SK-MEL-5 (cell line): ENCODE results near the gene GOLGA7B. TPM values are rescaled to one million over a fixed set of nuclear protein-coding genes. Genes with fewer than 3 reads are reported as not detected.
A peak's percentile ranks its signal among the peaks of the same experiment; 100 is the strongest.

Experiments
- DNase-seq: peaks from one replicate; pipeline ENCODE4 v3.0.0-alpha.2; 2016; ENCODE audit warnings: low read depth, low spot score
- in situ Hi-C: cut with HindIII; loops from 2 replicates; pipeline ENCODE4 v1.10.0; 2016; ENCODE audit warnings: low sequenced_read_pairs, high pct_unique_total_duplicates, low pct_unique_long_range_greater_than_20kb
- polyA plus RNA-seq, 2 experiments: library from polyadenylated mRNA; depleted of rRNA; stranded (reverse); fragments of >200 nt; gene quantifications; 2 replicates each; pipeline ENCODE4 v1.2.3, GENCODE V29; 2015
- total RNA-seq: library from RNA; depleted of rRNA; stranded (reverse); fragments of >200 nt; shearing (Covaris generic); gene quantifications from 2 replicates; pipeline ENCODE4 v1.2.3, GENCODE V29; 2014; rRNA removed

GOLGA7B gene
- 14.9 and 15.8 TPM in 2 replicates for total RNA-seq
- polyA plus RNA-seq (2015; cell fraction: cytosol; rRNA removed), result 23.3 and 35.4 TPM in 2 replicates
- polyA plus RNA-seq (2015; cell fraction: nucleus; rRNA removed), result 62.5 and 83.1 TPM in 2 replicates

GRCh38 chr10:97849687-97850402, at the start of gene GOLGA7B:
Gene GOLGA7B (plus strand): TSS chr10:97849843. CDS start chr10:97850304, 461 bp downstream.
- peak; percentile 62 for DNase-seq
- in situ Hi-C loops, result no loop called here

DNA sequence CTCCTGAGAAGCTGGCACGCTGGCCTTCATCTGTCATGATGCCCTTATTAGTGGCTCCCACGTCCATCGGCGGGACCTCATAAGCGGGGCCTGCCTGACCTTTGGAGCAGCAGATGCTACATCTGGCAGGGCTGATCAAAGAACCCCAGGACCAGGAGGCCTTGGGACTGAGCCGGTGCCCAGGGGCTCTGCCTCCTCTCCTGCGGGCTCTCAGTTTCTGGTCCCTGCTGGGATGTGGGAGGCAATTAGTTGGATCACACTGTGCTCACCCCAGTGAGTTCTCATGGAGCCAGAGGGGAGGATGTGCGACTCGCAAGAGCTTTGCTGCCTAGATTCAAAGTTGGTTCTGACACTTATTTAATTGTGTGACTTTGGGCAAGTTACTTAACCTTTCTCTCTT, 49.2 kb upstream of the GOLGA7B start:
- in situ Hi-C loops, result no loop called here
- no peak for DNase-seq

GRCh38 chr10:97801422-97801821, 48.2 kb upstream of the GOLGA7B start:
- in situ Hi-C loops, result no loop called here
- DNase-seq, result no peak

GRCh38 chr10:97805096-97805884, 44.4 kb upstream of the GOLGA7B start:
- no peak for DNase-seq
- in situ Hi-C loops, result no loop called here

- in situ Hi-C loops, result no loop called here
- no peak for DNase-seq
Measured at GRCh38 chr10:97805949-97806348, 43.7 kb upstream of the GOLGA7B start.

GRCh38 chr10:97810446-97810845, 39.2 kb upstream of the GOLGA7B start:
- peak; percentile 72 for DNase-seq
- in situ Hi-C loops, result no loop called here

DNA sequence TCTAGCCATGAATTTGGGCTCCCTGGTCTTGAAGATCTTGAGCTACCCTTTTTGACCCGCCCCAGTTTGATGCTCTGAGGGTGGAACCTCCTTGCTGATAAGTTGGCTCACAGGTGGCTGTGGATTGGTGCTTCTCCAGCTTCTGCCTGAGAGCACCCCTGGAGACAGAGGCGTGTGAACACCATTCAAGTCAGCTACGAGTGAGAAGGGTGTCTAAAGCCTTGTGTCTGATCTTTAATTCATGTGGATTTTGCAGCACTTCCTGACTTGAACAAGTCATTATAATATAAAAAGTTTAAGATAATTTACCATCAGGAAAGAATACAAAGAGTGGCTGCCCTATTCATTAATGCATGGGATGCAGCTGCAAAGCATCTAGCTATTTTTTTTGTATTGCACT, 37.7 kb upstream of the GOLGA7B start:
- no peak for DNase-seq
- in situ Hi-C loops, result no loop called here

DNA sequence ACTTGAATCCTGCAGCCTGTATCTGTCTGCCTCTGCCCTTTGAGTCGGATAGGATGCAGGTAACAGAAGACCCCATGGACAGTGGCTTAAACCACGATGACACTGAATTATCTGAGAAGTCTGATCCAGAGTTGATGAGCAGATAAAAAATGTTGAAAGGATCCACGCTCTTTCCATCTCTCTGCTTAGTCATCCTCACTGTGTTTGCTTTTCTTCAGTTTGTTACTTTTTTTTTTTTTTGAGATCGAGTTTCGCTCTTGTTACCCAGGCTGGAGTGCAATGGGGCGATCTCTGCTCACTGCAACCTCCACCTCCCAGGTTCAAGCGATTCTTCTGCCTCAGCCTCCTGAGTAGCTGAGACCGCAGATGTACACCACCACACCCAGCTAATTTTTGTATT, 36.9 kb upstream of the GOLGA7B start:
- in situ Hi-C loops, result no loop called here
- no peak for DNase-seq

DNA sequence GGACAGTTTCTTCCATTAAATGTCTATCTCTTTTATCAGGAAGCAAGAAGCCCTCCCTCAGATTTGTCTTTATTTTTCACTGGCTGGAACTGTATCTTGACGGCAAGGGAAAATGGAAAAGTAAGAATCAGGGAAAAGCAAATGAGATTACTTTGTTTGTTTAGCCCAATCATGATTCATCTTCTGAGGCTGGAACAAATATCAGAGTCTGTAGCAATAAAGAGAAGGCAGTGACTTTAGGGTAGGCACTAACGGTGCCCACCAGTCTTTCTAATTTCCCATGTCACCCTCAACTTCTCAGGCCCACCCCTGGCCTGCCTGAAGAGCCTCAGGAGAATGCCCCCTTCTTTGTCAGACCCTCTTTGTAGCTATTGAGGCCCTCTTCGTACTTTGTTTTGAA, 36.3 kb upstream of the GOLGA7B start:
- in situ Hi-C loops, result no loop called here
- DNase-seq, result no peak

GRCh38 chr10:97814996-97815395, 34.6 kb upstream of the GOLGA7B start:
- DNase-seq, result no peak
- in situ Hi-C loops, result no loop called here

GRCh38 chr10:97816609-97817008, 33.0 kb upstream of the GOLGA7B start:
- DNase-seq, result no peak
- in situ Hi-C loops, result no loop called here

DNA sequence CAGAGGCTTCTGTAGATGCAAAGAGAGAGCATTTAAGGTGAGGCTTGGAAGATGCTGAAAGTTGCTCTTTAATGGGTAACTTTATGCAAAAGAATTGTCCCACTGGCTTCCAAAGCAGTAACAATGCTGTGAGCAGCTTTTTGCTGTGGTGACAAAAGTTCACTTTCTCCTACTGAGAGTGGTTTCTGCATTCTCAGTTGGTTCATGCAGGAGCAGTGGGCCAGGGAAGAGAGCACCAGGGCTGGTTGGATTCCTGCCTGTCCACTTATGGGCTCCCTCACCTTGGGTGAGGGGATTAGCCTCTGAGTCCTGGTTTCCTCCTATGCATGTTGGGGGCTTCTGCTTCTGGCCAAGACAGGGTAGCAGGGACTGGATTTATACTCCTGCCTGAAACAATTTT, 31.1 kb upstream of the GOLGA7B start:
- in situ Hi-C loops, result no loop called here

GRCh38 chr10:97820096-97820704, 29.4 kb upstream of the GOLGA7B start:
- in situ Hi-C loops, result no loop called here
- no peak for DNase-seq

More for the DNA sequence above, 31.1 kb upstream of the GOLGA7B start:
- DNase-seq, result no peak

GRCh38 chr10:97821308-97822038, 28.2 kb upstream of the GOLGA7B start:
- DNase-seq, result no peak
- in situ Hi-C loops, result no loop called here

DNA sequence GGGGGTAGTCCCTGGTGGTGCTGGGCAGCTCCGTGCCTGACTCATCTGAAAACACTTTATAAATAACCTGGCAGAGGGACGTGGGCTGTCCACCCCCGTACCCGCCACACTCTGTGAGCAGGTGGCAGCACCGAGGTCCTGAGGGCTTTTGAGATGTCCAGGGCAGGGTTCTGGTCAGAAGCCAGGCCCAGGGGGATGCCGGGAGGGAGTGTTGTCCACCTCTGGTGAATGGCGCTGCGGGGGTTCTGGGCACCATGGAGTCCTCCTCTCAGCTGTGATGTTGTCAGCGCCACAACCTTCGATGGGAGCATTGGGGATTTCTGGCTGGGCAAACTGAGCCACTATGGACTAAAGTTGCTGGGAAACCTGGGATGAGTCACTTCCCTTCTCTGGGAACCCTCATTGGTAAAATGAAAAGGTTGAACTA, 27.4 kb upstream of the GOLGA7B start:
- no peak for DNase-seq

GRCh38 chr10:97823734-97824133, 25.9 kb upstream of the GOLGA7B start:
- no peak for DNase-seq
- in situ Hi-C loops, result no loop called here

More for the DNA sequence above, 27.4 kb upstream of the GOLGA7B start:
- in situ Hi-C loops, result no loop called here

DNA sequence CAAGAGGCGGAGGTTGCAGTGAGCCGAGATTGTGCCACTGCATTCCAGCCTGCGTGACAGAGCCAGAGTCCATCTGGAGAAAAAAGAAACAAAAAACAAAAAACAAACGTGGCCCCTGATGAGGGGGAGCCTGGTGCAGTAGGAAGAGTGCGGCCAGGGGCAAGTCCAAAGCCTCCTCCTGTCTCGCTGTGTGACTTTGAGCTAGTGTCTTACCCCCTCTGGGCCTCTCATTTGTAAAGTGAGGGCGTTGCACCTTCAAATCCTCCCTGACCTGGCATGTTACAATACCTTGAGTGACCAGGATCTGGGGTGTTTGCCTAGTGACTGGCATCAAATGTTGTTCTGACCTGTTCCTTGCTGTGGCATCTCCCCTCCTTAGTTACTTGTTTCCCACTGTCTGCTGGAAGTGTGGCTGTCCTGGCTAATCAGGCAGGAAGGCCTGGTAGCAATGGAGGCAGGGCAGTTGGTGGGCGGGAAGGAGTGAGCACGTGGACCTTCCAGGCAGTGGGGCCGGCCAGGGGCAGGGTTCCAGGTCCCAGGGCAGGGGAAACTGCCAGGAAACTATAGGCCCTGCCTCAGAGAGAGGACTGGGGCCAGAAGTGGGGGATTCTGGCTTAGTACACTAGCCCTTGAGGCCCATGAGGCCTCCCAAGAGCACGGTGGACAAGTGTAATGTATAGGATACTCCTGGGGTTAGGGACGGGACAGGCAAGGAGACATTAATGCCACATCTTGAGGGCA, 24.5 kb upstream of the GOLGA7B start:
- no peak for DNase-seq
- in situ Hi-C loops, result no loop called here
